Right kidney (tissue), 1 donor: ENCODE measurements around the gene ASS1.
"Not testable (repeated sequence)": the region's sequence is repeated elsewhere in the genome, so short reads cannot be mapped to it uniquely, and the experiment has no call there.

Experiments
- DNase-seq: peaks from one replicate; pipeline ENCODE4 v3.0.0-alpha.2; 2016

Gene ASS1

GRCh38 chr9:130432796-130433167, 12.0 kb upstream of the ASS1 start:
- DNase-seq, result no peak

GRCh38 chr9:130433168-130433946, 11.4 kb upstream of the ASS1 start:
- peak; percentile 73 for DNase-seq

GRCh38 chr9:130433947-130434262, 10.9 kb upstream of the ASS1 start:
- no peak for DNase-seq

GRCh38 chr9:130434656-130435055, 10.1 kb upstream of the ASS1 start:
- DNase-seq, result not testable (repeated sequence)

- DNase-seq, result peak; percentile 19
These were observed 7.6 kb upstream of the ASS1 start for GRCh38 chr9:130437011-130437789.

GRCh38 chr9:130438382-130438981, 6.3 kb upstream of the ASS1 start:
- DNase-seq, result no peak

- DNase-seq, result no peak
These were observed 3.7 kb upstream of the ASS1 start for GRCh38 chr9:130441031-130441430.

- DNase-seq, result no peak
These were observed 1.9 kb upstream of the ASS1 start for GRCh38 chr9:130442746-130443455.

GRCh38 chr9:130443456-130443801, 1.3 kb upstream of the ASS1 start:
- DNase-seq, result no peak

- no peak for DNase-seq
These were observed 795 bp upstream of the ASS1 start for GRCh38 chr9:130443840-130444492.

- peak; percentile 58 for DNase-seq
These were observed 665 bp downstream of the ASS1 start for GRCh38 chr9:130445268-130445983.

- DNase-seq, result no peak
These were observed 1.5 kb downstream of the ASS1 start for GRCh38 chr9:130446101-130446861.

GRCh38 chr9:130447193-130447816, 2.5 kb downstream of the ASS1 start:
- no peak for DNase-seq

GRCh38 chr9:130448035-130448624, 3.4 kb downstream of the ASS1 start:
- no peak for DNase-seq

- DNase-seq, result no peak
These were observed 4.2 kb downstream of the ASS1 start for GRCh38 chr9:130448771-130449603.

GRCh38 chr9:130450344-130451003, 5.7 kb downstream of the ASS1 start:
- DNase-seq, result no peak

- no peak for DNase-seq
These were observed 6.2 kb downstream of the ASS1 start for GRCh38 chr9:130451004-130451390.
